HEK293T (cell line): ENCODE results near the gene DCTN3.

Experiments
- BHLHE40 ChIP-seq: fragments of 450-650 bp; IDR thresholded peaks from 2 replicates; pipeline ENCODE4 v1.6.1; 2016; ENCODE audit warnings: mild to moderate bottlenecking, moderate library complexity, borderline replicate concordance
- FOXK2 ChIP-seq: fragments of 450-650 bp; IDR thresholded peaks from 2 replicates; pipeline ENCODE4 v1.6.1; 2016; ENCODE audit warnings: mild to moderate bottlenecking
- FOXM1 ChIP-seq: fragments of 450-650 bp; IDR thresholded peaks from 2 replicates; pipeline ENCODE4 v1.6.1; 2017; ENCODE audit warnings: mild to moderate bottlenecking, borderline replicate concordance
- HDGF ChIP-seq: fragments of 450-650 bp; IDR thresholded peaks from 2 replicates; pipeline ENCODE4 v1.6.1; 2017; ENCODE audit warnings: antibody characterized with exemption, borderline replicate concordance
- LEF1 ChIP-seq: fragments of 450-650 bp; IDR thresholded peaks from 2 replicates; pipeline ENCODE4 v1.6.1; 2017; ENCODE audit warnings: mild to moderate bottlenecking, borderline replicate concordance
- SUZ12 ChIP-seq: fragments of 450-650 bp; IDR thresholded peaks from 2 replicates; pipeline ENCODE4 v1.6.1; 2016; ENCODE audit warnings: mild to moderate bottlenecking
- ZNF384 ChIP-seq: fragments of 450-650 bp; IDR thresholded peaks from 2 replicates; pipeline ENCODE4 v1.6.1; 2016

- TF ChIP-seq HDGF (no peak), SUZ12 (no peak), FOXM1 (no peak), ZNF384 (no peak), FOXK2 (no peak), LEF1 (no peak), BHLHE40 (no peak)
Measured at GRCh38 chr9:34623374-34624235, 3.3 kb upstream of the DCTN3 start.
